NT2/D1 (cell line): ENCODE data around the gene SLC22A31.

ENCODE experiments used
- SUZ12 ChIP-seq: IDR thresholded peaks from 2 replicates; pipeline ENCODE4 v1.6.1; 2011; ENCODE audit not compliant: insufficient read length, insufficient read depth; ENCODE audit errors: extremely low read depth
- ZNF274 ChIP-seq: IDR thresholded peaks from 2 replicates; pipeline ENCODE4 v1.6.1; 2011; ENCODE audit warnings: mild to moderate bottlenecking, low read depth, low read length

- TF ChIP-seq ZNF274 (no peak), SUZ12 (no peak)
Measured at GRCh38 chr16:89200850-89201411, 594 bp upstream of the SLC22A31 start.
